NCI-H524 treated with DMSO at 0.1 percent for 48 hours (cell line): ENCODE data around the gene MAP2.

Source experiments
- DNase-seq: peaks from one replicate; lab custom pipeline; 2025; lab: John Stamatoyannopoulos, UW

Gene MAP2

GRCh38 chr2:209648714-209649113, 224.9 kb downstream of the MAP2 start:
- no peak for DNase-seq

DNA sequence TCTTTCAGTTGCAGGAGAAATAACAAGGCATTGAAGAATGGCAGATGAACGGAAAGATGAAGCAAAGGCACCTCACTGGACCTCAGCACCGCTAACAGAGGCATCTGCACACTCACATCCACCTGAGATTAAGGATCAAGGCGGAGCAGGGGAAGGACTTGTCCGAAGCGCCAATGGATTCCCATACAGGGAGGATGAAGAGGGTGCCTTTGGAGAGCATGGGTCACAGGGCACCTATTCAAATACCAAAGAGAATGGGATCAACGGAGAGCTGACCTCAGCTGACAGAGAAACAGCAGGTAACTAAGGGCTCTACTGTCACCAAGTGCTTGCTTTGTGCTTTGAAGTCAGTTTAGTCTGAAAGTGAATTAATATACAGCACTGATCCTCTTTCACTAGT, 229.3 kb downstream of the MAP2 start:
- DNase-seq: no peak

GRCh38 chr2:209661286-209661894, 237.5 kb downstream of the MAP2 start:
- DNase-seq: no peak

GRCh38 chr2:209662021-209662420, 238.2 kb downstream of the MAP2 start:
- no peak for DNase-seq

GRCh38 chr2:209663139-209663538, 239.3 kb downstream of the MAP2 start:
- no peak for DNase-seq

- DNase-seq: no peak
Measured at GRCh38 chr2:209663656-209664055, 239.8 kb downstream of the MAP2 start.

- no peak for DNase-seq
Measured at GRCh38 chr2:209666296-209666695, 242.4 kb downstream of the MAP2 start.

GRCh38 chr2:209671020-209671680, 247.3 kb downstream of the MAP2 start:
- DNase-seq: no peak

DNA sequence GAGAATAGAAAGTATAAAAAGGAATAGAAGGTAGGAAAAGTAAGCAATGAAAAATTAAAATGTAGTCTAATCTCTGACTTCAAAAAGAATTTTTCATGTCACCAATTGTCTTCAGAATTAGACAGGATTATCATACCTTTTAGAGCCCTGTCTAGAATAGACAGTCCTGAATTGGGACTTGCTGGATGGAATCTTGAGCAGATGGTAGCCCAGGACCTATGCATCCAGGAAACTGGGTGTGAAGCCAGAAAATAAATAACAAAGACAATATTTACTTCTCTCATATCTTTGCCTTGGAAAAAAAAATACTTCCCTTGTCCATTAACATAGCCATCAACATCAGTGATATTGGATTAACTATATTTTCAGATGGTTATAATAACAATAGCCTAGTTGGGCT, 250.0 kb downstream of the MAP2 start:
- DNase-seq: no peak

DNA sequence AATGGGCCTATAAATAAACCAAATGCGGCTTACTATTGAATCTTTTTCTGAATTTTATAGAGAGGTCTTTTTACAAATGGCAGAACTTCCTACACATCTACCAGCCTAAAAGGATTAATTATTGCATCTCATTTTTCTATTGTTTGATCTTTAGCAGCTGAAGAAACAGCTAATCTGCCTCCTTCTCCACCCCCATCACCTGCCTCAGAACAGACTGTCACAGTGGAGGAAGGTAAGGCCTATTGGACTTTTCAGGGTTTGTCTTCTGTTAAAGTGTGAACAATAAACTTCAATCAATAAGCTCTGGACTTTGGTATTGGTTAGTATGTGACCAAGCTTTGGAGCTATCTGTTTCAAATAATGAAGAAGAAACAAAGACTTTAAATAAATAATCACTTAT, 256.7 kb downstream of the MAP2 start:
- DNase-seq: no peak

DNA sequence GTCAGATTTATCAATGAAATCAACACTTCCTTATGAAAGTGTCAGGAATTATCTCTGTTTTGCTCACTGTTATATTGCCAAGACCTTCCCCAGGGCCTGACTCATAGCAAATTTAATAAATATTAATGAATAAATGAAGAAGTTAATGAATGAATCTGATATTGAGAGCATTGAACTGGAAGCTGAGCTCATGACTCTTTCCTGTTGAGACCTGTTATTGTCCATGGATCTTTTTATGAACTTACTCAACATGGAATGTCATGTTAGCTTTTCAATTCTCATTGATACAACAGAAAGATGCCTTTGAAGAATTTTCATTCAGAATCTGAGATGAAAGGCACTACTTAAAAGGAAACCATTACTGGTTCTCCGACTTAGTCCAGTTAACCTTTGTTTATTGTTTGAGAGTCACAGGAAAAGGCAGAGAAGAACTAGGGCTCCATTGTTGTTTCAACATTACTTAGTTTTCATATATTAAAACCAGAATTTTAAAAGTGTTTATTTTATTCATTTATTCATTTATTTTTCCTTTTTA, 257.4 kb downstream of the MAP2 start:
- no peak for DNase-seq

GRCh38 chr2:209682646-209683045, 258.8 kb downstream of the MAP2 start:
- DNase-seq: no peak

DNA sequence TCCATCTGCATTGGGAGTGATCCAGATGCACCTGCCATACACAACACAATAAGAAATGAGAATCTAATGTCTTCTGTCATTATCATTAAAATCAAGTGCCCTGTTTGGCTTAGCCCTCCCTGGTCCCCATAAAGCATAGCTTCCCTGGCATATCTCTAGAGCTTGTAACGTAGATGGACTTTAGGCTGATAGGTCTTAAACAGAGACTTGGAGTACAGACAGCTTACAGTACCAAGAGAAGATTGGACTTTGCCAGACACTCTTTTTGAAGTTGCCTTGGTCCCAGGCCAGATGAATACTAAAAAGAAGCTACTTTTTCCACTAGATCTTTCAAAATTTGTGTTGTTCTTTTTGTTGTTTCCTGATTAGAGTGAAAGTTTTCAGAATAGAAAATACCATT, 261.5 kb downstream of the MAP2 start:
- DNase-seq: no peak

GRCh38 chr2:209685963-209686362, 262.1 kb downstream of the MAP2 start:
- no peak for DNase-seq

- no peak for DNase-seq
Measured at GRCh38 chr2:209686448-209686847, 262.6 kb downstream of the MAP2 start.

GRCh38 chr2:209687323-209687969, 263.6 kb downstream of the MAP2 start:
- no peak for DNase-seq

- DNase-seq: no peak
Measured at GRCh38 chr2:209688385-209688784, 264.5 kb downstream of the MAP2 start.

DNA sequence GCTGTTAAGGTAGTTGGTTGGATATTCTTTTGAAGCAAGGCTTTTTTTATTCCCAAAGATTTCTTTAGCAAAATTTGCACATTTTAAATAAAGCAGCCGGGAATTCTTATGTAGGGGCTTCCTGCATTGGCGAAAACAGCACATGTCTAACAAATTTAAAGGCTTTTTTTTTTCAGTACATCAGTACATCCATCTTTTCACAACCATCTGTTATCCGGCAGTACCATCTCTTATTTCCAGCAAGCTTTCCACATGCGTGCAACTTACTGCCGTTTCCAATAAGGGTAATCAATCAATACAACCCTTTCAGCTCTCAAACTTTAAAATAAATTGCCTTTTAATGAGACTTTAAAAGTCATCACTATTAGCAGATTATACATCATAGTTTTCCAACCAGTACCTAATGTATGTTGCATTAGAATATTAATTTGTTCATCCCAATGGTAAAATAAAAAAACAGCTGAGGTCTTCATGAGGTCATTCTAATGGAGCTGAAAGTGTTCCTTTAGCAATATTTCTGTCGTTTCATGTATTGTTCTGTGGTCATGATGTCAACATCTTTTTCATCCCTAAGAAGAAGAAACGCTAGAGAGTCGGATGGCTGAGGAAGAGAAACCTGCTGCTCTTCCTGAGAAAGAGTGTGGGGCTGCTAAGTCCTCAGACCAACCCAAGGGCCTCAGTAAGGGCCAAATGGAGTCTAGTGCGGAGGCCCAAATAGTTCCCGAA, 266.3 kb downstream of the MAP2 start:
- no peak for DNase-seq

DNA sequence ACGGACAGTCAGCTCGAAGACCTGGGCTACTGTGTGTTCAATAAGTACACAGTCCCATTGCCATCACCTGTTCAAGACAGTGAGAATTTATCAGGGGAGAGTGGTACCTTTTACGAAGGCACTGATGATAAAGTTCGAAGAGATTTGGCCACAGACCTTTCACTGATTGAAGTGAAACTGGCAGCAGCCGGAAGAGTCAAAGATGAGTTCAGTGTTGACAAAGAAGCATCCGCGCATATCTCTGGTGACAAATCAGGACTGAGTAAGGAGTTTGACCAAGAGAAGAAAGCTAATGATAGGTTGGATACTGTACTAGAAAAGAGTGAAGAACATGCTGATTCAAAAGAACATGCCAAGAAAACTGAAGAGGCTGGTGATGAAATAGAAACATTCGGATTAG, 270.9 kb downstream of the MAP2 start:
- DNase-seq: no peak

DNA sequence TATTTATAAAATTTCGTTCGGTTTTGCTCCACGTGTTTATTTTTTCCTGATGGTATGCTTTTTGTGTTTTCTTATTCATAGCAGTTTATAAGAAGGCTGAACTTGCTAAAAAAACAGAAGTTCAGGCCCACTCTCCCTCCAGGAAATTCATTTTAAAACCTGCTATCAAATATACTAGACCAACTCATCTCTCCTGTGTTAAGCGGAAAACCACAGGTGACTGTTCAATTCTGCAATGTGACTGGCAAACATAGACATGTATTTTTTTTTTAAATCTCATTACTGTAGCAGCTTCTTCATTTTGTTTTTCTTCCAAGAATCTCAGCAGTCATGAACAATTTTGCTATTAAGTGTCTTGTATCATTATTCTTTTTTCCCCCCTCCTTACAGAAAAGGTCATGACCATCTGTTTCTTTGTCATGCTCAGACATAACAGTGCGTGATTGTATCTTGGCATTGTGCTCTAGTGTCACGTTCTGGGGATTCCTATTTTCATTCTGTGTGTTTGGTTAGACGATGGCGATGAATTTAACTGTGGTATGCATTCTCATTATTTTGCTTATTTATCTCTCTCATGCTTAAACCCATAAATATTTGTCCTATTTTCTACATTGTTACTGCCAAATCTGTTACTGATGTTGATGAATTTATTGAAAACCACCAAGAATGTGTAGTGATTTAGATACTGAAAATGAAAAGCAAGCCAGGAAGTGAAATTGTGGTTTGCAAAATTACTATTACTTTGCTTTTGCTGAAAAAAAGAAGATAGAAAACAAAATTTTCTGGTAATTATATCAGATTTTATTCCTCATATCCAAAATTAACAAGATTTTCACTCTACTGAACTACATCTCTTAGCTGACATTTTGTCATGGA, 273.2 kb downstream of the MAP2 start:
- DNase-seq: no peak

GRCh38 chr2:209702775-209703174, 278.9 kb downstream of the MAP2 start:
- no peak for DNase-seq

DNA sequence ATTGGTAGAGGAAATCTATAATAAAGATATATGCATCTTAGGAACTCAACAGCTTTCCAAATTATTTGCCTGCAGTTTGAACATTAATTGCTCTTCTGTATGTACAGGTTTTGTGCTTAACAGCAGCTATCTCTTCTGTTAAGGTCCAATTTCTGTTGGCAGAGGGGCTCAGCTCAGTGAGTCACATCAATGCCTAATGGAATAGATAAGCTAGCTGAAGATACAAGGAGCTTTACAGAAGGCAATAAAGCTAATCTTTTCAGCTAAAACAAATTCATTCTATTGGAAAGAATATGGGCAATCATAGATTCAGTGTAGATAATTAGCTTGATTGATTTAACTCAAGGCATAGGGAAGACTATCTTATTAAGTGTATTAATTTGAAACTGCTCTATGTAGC, 289.4 kb downstream of the MAP2 start:
- DNase-seq: no peak
